GM21619 (cell line): Measurements from ENCODE around the gene NAV3.

Experiments
- ATAC-seq: cut with Tn5 transposase; IDR thresholded peaks from one replicate; pipeline ENCODE4 v1.9.1; 2021; ENCODE audit not compliant: unreplicated experiment

Gene NAV3

GRCh38 chr12:78179346-78179745 is 348.7 kb downstream of the NAV3 start:
- ATAC-seq = no peak

GRCh38 chr12:78181544-78182162 is 351.0 kb downstream of the NAV3 start:
- no peak for ATAC-seq

GRCh38 chr12:78183824-78184223 is 353.1 kb downstream of the NAV3 start:
- ATAC-seq = no peak

- ATAC-seq = no peak
Observed at GRCh38 chr12:78185109-78185508, 354.4 kb downstream of the NAV3 start.

GRCh38 chr12:78185651-78186050 is 355.0 kb downstream of the NAV3 start:
- no peak for ATAC-seq

- ATAC-seq = no peak
Observed at GRCh38 chr12:78186670-78187069, 356.0 kb downstream of the NAV3 start.

- no peak for ATAC-seq
Observed at GRCh38 chr12:78187741-78188140, 357.0 kb downstream of the NAV3 start.

- ATAC-seq = no peak
Observed at GRCh38 chr12:78189656-78190055, 359.0 kb downstream of the NAV3 start.

- no peak for ATAC-seq
Observed at GRCh38 chr12:78191611-78192010, 360.9 kb downstream of the NAV3 start.

- no peak for ATAC-seq
Observed at GRCh38 chr12:78192979-78193378, 362.3 kb downstream of the NAV3 start.

GRCh38 chr12:78194448-78194847 is 363.8 kb downstream of the NAV3 start:
- ATAC-seq = no peak

GRCh38 chr12:78198896-78199295 is 368.2 kb downstream of the NAV3 start:
- no peak for ATAC-seq

GRCh38 chr12:78199926-78200325 is 369.2 kb downstream of the NAV3 start:
- no peak for ATAC-seq

GRCh38 chr12:78204926-78205325 is 374.2 kb downstream of the NAV3 start:
- no peak for ATAC-seq

GRCh38 chr12:78208092-78208491 is 377.4 kb downstream of the NAV3 start:
- ATAC-seq = no peak

GRCh38 chr12:78209846-78210505 is 379.3 kb downstream of the NAV3 start:
- ATAC-seq = no peak

- ATAC-seq = no peak
Observed at GRCh38 chr12:78210506-78210860, 379.8 kb downstream of the NAV3 start.

- ATAC-seq = no peak
Observed at GRCh38 chr12:78210894-78211302, 380.2 kb downstream of the NAV3 start.

GRCh38 chr12:78220811-78221210 is 390.1 kb downstream of the NAV3 start:
- no peak for ATAC-seq

- ATAC-seq = no peak
Observed at GRCh38 chr12:78224154-78224553, 393.5 kb downstream of the NAV3 start.

GRCh38 chr12:78226763-78227162 is 396.1 kb downstream of the NAV3 start:
- no peak for ATAC-seq

- ATAC-seq = peak; percentile 92
Observed at GRCh38 chr12:78229591-78230101, 399.0 kb downstream of the NAV3 start.

GRCh38 chr12:78232756-78233155 is 402.1 kb downstream of the NAV3 start:
- no peak for ATAC-seq
